NB4 (cell line): Measurements from ENCODE around the gene DHX58.

ENCODE experiments used
- DNase-seq: peaks from one replicate; pipeline ENCODE4 v3.0.0; 2010; ENCODE audit warnings: low read depth
- H3K4me3 ChIP-seq: one replicate; pipeline ENCODE4 v1.5.1; 2011; ENCODE audit warnings: mild to moderate bottlenecking, low read depth, low read length, moderate library complexity
- MYC ChIP-seq: IDR thresholded peaks from 2 replicates; pipeline ENCODE4 v1.6.1; 2011; ENCODE audit warnings: low read depth, low read length
- POLR2A ChIP-seq: IDR thresholded peaks from 2 replicates; pipeline ENCODE4 v1.6.1; 2011; ENCODE audit warnings: mild to moderate bottlenecking; ENCODE audit not compliant: insufficient read length; ENCODE audit errors: extremely low read depth
- TF ChIP-seq, protein P1 (sequence below): IDR thresholded peaks from 2 replicates; pipeline ENCODE4 v1.6.1; 2011; ENCODE audit warnings: low read depth, low read length
- TF ChIP-seq, protein P2 (sequence below): IDR thresholded peaks from one replicate; pipeline ENCODE4 v1.5.1; 2012; ENCODE audit warnings: low read depth, low read length

Gene DHX58

DNA sequence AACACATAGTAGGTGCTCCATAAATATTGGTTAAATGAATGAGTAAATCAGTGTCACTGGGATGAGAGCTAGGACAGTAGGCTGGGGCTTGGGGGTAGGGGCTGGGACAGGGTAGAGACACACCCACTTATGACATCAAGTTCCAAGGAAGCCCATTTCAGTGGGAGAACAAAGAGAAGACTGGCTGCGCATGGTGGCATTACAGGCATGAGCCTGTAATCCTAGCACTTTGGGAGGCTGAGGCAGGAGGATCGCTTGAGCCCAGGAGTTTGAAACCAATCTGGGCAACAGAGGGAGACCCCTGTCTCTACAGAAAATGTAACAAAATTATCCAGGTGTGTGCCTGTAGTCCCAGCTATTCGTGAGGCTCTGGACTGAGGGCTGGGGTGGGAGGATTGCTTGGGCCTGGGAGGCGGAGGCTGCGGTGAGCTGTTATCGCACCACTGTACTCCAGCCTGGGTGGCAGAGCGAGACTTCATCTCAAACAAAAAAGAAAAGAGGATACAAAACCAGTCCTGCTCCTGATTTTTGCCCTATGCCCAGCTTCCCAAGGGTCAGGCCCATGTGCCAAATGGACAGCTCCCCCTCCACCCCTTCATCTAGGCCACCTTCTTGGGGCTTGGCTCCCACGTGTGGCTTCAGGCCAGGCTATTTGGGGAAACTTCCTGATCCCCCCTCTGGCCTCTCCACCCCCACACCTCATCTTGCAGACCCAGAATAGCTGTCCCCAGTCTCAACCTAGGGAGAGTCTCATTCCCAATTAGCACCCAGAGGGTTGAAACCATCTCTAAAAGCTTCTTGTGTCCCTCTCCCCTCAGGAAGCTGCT lies 21.3 kb downstream of the DHX58 start:
- DNase-seq = no peak
- TF ChIP-seq, protein P1, sequence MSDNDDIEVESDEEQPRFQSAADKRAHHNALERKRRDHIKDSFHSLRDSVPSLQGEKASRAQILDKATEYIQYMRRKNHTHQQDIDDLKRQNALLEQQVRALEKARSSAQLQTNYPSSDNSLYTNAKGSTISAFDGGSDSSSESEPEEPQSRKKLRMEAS = no peak
- no peak for TF ChIP-seq MYC
- no peak for TF ChIP-seq POLR2A
- TF ChIP-seq, protein P2, sequence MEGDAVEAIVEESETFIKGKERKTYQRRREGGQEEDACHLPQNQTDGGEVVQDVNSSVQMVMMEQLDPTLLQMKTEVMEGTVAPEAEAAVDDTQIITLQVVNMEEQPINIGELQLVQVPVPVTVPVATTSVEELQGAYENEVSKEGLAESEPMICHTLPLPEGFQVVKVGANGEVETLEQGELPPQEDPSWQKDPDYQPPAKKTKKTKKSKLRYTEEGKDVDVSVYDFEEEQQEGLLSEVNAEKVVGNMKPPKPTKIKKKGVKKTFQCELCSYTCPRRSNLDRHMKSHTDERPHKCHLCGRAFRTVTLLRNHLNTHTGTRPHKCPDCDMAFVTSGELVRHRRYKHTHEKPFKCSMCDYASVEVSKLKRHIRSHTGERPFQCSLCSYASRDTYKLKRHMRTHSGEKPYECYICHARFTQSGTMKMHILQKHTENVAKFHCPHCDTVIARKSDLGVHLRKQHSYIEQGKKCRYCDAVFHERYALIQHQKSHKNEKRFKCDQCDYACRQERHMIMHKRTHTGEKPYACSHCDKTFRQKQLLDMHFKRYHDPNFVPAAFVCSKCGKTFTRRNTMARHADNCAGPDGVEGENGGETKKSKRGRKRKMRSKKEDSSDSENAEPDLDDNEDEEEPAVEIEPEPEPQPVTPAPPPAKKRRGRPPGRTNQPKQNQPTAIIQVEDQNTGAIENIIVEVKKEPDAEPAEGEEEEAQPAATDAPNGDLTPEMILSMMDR = no peak
- H3K4me3 ChIP-seq = no peak overlapping the region

DNA sequence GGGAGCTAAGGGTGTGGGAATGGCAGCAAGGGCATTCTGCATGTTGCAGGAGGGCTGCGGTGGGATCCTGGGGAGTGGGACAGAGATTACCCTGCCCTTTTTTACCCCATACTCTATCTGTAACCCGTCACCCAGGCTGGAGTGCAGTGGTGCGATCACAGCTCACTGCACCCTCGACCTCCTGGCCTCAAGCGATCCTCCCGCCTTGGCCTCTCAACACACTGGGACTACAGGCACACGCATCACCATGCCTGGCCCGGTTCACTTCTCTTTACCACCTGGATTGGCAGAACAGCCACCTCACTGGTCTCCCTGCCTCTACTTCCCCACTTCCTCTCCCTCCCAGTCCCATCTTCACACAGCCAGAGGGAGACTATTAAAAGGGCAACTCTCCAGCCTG lies 23.8 kb downstream of the DHX58 start:
- no peak overlapping the region for H3K4me3 ChIP-seq
- no peak for DNase-seq
- TF ChIP-seq, protein P1 = no peak

GRCh38 chr17:42087736-42088705 lies 24.5 kb downstream of the DHX58 start:
- TF ChIP-seq MYC = no peak
- TF ChIP-seq POLR2A = no peak
- TF ChIP-seq, protein P2 = no peak
- TF ChIP-seq, protein P1 = no peak
- H3K4me3 ChIP-seq = no peak overlapping the region
- no peak for DNase-seq

DNA sequence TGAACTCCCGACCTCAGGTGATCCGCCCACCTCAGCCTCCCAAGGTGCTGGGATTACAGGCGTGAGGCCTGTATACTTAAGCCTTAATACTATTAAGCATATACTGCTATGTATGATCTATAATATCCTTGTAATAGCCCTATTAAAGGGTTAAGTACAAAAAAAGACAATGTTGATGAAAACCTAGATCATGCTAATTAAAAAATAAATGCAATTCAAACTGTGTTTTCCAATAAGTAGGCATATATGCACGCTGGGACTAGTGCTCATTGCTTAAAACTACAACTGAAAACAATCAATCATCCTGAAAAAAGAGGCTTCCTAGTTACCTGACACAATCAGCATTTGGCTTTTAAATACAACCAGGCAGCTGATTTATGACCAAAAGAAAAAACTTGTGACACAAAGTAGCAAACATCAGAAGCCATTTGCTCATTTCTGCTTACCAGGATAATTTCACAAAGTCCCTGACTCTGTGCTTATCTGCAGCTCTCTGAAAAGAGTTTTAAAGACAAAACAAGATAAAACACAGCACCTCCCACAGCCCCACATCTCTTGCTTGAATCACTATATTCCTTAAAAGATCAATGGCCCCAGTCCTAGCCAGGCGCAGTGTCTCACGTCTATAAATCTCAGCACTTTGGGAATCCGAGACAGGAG lies 25.3 kb downstream of the DHX58 start:
- no peak overlapping the region for H3K4me3 ChIP-seq
- TF ChIP-seq POLR2A (no peak), MYC (no peak)
- TF ChIP-seq, protein P2 = no peak
- TF ChIP-seq, protein P1 = no peak

GRCh38 chr17:42081516-42082129 lies 30.9 kb downstream of the DHX58 start:
- no peak for DNase-seq
- TF ChIP-seq POLR2A = no peak
- TF ChIP-seq, protein P1 = no peak
- TF ChIP-seq, protein P2 = no peak
- TF ChIP-seq MYC = no peak

More for the DNA sequence above, 25.3 kb downstream of the DHX58 start:
- no peak for DNase-seq

More at GRCh38 chr17:42081516-42082129, 30.9 kb downstream of the DHX58 start:
- no peak overlapping the region for H3K4me3 ChIP-seq
